GM19023 (cell line): Measurements from ENCODE around the gene PRSS36.
"Not testable (repeated sequence)": the region's sequence is repeated elsewhere in the genome, so short reads cannot be mapped to it uniquely, and the experiment has no call there.

Experiments
- ATAC-seq: cut with Tn5 transposase; IDR thresholded peaks from one replicate; pipeline ENCODE4 v1.9.1; 2021; ENCODE audit warnings: mild to moderate bottlenecking, moderate library complexity; ENCODE audit not compliant: unreplicated experiment

The PRSS36 gene

DNA sequence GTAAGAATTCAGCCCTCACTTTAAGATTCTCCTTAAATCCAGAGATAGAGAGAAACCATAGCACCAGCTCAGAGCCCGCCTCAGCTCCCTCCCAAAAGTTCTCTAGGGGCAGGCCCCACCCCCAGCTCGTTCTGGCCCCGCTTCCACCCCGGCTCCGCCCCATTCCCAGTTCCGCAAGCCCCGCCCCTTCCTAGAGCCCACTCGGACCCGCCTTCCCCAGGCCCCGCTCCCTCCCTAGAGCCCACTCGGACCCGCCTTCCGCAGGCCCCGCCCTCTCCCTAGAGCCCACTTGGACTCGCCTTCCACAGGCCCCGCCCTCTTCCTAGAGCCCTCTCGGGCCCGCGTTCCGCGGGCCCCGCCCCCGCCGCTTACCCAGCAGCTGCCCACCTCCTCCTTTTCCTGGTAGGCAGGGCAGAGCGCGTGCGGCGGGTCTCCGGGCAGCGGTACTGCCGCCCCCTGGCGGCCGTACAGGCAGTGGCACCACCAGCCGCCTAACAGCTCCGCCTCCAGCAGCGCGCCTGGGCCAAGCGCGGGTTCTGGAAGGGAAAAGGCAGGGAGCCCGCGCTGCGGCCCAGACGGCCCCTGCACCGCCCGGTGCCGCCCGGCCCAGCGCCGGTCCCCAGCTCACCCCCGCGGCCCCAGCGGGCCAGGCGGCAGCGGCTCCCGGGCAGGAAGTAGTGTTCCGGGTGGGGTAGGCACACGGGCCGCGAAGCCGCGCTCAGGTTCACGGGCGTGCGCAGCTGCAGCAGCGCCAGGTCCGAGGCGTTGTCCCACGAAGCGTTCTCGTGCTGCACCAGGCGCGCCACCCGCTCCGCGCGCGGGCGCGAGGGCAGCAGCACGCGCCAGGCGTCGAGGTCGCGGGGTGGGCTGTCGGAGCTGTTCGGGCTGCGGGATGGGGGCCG is 7.5 kb downstream of the PRSS36 start:
- ATAC-seq = peak; percentile 87

DNA sequence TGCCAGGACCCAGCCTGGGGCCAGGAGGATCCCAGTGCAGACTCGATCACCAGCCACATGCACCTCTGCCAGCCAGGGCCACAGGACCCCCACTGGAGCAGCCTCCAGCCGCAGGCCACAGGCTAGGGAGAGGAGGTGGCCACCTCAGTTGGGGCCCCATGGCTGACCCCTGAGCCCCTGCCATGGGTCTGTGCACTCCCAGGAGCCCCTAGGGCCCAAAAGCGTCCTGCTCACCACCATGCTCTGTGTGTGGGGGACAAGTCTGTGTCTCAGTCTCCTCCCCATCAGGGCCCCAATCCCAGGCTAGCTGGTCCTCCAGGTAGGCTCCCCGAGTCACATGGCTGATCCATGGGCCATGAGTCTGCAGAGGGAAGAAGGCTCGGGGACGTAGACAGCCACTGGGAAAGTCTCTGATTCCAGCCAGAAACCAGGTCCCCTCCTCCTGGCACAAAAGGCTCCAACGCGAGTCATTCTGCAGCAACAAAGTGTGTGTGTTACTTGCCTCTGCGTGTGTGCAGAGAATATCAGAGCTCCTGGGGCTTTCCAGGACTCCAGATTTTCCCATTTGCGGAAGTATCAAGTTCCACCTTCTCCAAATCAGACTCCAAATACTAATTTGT is 8.3 kb downstream of the PRSS36 start:
- ATAC-seq = peak; percentile 1

DNA sequence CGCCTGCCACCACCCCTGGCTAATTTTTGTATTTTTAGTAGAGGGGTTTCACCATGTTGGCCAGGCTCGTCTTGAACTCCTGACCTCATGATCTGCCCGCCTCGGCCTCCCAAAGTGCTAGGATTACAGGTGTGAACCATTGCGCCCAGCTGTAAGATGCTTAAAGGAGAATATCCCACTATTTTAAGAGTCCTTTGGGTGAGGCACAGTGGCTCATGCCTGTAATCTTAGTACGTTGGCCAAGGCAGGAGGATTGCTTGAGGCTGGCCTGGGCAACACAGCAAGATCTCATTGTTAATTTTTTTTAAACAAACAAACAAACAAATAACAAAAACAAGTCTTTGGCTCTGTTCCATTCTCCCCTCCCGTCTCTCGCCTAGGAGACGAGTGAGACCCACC is 8.8 kb downstream of the PRSS36 start:
- ATAC-seq = not testable (repeated sequence)

DNA sequence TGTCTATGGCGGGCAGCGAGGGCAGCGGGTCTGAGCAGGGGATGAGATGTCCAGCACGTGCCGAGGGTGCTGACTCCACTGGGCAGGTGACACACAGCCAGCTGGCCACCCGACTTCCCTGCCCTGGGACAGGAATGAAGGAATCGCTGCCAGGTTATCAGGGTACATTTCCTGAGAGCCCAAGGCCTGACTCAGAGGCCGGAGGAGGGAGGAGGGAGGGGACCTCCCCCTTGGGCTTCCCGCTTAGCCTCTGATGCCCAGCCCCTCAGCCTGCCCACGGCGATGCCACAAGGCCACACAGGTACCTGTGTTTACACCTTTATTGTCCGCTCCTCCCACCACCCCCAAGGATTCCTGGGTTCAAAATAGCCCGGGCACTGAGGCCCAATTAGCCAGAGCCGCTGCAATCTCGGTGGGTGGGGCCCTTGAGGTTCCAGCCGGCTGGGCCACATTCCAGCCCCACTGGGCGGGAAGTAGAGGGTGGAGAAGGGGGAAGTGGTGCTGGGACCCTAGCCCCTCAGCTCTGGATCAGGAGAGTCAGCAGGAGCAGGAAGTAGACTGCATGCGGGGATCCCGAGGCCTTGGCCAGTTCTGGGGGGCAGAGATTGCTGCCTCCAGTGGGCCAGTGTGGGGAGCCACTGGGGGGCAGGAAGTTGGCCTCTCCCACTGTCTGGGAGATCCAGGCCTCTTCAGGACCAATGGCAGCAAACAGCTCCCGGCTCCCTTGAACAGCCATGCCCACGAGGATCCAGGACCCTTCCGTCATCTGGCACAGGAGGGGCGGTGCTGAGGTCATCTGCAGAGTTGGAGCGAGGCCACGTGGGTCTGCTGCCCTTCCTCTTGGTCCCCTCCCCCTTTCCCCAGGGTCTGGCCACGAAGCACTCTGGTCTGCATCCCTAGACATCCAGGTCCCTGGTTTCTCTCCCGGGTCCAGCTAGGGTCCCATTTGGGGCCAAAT is 11.0 kb downstream of the PRSS36 start:
- no peak for ATAC-seq

DNA sequence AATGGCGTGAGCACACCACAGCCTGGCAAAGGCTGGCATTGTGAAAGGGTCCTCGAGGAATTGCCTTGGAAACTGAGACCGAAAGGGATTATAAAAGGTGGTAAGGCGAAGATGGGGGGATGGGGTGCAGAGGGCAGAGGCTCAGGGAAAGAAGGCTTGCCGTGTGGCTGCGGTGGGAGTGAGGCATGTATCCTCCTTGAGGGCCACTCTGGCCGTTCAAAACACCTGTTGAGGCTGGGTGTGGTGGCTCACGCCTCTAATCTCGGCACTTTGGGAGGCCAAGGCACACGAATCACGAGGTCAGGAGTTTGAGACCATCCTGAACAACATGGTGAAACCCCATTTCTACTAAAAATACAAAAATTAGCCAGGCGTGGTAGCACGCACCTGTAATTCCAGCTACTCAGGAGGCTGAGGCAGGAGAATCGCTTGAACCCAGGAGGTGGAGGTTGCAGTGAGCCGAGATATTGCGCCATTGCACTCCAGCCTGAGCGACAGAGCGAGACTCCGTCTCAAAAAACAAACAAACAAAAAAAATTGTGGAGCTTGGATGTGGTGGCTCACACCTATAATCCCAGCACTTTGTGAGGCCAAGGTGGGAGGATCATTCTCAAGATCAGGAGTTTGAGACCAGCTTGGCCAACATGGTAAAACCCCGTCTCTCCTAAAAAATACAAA is 12.9 kb downstream of the PRSS36 start:
- not testable (repeated sequence) for ATAC-seq

DNA sequence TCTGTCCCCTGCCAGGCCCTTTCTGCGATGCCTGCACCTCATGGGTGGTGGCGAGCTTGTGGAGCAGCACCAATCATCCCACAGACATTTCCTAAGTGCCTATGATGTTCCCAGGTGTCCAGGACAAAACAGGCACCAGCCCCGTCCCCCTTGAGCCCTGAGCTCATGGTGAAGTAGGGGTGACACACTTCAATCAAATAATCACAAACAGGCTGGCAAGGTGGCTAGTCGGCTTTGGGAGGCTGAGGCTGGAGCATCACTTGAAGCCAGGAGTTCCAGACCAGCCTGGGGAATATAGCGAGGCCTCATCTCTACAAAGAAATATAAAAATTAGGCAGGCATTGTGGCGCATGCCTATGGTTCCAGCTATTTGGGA is 13.6 kb downstream of the PRSS36 start:
- ATAC-seq = no peak

DNA sequence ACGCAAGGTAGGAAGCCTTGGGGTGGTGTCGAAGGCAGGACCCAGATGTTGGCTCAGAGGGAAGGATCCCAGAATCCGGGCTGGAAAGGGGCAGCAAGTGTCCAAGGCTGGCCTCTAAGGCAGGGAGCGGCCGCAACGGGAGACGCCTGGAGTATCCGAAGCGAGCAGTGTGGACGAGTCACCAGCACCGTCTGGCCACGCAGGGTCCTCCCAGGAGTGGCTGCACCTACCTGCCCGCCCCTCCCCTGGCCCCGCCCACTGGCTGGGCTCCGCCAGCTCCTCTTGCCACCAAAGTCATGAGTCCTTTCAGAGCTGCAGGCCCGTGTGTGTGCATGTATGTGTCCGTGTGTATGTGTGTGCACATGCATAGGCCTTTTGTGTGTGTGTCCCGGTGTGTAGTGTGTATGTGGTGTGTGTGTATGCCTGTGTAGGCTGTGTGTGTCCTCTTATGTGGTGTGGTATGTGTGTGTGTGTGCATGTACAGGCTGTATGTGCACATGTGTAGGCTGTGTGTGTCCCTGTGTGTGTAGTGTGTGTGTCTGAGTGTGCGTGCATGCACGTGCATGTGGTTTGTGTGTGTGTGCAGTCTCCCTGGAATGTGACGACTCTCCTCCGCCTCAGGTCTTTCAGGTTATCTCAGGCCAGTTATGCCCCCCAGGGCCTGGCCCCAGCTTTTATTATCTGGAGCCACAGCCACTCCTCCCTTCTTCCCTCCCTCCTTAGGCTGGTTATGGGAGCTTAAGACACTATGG is 14.2 kb downstream of the PRSS36 start, which contains the start of gene PRSS8:
Gene PRSS8, minus strand, starts transcription at position 193 of the 752 bp plus-strand sequence. CDS start 229 bp downstream, outside the sequence.
- no peak for ATAC-seq

DNA sequence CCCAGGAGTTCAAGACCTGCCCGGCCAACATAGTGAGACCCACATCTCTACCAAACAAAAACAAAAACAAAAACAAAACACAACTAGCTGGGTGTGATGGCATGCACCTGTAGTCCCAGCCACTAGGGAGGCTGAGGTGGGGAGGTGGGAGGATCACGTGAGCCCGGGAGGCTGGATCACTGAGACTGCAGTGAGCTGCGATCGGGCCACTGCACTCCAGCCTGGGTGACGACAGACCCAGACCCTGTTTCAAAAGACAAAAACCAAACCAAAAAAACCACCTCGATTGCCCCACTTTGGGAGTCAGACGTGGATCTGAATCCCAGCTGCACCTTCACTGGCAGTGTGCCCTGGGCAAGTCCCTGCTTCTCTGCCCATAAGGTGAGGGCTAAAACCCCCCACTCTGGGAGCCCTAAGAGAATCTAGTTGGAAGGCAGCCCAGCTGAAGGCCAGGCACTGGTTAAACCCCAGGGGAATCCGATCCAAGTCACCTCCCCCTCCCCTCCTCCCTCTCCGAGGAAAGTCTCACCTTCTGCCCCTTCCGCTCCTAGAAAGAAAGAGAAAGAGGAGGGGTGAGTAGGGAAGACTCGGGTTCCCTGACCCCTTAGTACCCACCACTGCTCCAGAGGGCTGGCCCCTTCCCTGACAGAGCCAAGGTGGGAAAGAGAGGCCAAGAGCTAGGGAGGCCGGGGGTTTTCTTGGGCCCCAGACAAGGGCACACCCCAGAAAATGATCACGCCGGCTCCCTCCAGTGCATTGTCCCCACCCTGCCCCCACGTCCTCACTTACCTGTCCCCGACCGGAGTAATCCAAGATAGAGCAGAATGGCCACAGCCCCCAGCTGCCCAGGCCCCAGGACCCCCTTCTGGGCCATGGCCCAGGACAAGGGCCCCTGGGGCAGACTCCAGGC is 15.0 kb downstream of the PRSS36 start:
- ATAC-seq = no peak

DNA sequence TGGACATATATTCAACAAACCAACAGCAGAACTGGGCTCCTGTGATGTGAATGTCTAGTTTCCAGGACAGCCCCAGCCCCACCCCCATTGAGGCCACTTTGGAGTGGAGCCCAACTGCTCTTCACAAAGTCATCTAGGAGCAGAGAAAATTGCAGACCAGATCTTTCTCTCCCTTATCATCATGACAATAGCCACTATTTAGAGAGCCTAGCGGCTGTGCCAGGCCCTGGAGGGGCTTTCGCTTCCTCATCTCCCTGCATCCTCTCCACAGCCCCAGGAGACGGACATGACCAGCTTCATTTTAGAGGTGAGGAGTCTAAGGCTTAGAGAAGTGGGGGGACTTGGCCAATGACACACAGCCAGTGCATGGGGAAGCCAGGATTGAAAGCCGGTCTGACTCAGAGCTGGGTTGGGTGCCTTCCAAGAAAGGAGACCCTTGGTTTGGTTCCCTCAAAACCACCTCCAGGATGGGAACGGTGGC is 15.7 kb downstream of the PRSS36 start:
- ATAC-seq = no peak

DNA sequence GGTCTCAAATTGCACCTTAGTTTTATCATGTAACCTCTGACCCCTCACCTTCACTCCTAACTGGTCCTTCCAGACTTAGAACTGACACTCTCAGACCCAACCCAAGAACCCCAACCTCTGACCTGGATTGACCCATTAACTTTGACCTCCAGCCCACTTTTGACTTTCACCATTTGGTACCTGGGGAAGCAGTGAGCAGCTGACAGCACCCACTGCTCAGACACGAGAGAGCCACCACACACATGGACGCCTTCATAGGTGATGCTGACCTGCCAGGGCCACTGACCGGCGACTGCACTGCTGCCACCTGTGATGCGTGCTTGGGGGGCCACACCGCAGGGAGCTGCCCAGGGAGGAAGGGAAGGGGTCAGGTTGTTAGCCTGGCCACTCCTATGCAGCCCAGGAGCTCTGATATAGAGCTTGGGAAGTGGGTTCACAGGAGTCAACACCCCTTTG is 16.8 kb downstream of the PRSS36 start:
- ATAC-seq = no peak

DNA sequence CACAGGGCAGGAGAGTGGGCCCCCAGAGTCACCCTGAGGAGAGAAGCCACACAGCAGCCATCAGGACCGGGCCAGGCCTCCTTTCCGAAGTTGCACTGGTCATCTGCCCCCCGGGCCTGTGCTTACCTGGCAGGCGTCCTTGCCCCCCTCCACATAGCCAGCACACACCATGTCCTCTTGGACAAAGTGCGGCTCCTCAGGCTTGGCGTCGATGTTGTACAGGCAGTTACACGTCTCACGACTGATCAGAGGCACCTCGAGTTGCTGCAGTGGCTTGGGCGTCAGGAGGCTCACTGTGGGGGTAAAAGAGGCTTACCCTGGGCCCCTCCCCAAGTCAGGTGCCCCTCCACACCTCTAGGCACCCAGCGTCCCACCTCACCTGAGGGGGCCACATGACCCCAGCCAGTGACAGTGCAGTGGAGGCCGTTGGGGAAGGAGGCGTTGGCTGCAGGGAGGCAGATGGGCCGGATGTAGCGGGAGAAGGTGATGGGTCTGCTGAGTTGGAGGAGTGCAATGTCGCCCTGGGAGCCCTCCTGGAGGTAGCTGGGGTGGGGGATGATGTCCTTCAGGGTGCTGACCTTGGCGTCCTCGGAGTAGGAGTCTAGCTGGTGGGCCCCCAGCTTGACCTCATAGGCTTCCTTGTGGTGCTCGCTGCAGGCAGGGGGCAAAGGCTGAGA is 17.4 kb downstream of the PRSS36 start:
- ATAC-seq = no peak

DNA sequence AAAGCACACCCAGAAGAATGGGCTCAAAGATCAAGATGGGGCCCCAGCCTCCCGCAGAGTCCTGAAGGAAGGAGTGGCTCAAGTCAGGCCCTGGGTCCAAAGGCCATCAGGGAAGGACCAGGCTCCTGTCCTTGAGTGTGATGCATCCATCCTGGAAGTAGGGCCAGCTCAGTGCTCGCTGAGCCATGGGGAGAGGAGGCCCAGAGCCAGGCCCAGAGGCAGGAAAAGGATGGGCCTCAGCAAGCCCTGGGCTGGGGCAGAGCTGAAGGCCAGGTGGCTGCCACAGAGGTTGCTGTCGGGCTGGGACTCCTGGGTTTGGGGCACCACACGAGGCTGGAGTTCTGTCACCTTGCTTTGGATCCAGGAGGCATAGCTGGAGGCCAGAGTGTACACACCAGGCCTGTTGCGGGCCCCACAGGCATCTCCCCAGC is 18.0 kb downstream of the PRSS36 start:
- no peak for ATAC-seq

DNA sequence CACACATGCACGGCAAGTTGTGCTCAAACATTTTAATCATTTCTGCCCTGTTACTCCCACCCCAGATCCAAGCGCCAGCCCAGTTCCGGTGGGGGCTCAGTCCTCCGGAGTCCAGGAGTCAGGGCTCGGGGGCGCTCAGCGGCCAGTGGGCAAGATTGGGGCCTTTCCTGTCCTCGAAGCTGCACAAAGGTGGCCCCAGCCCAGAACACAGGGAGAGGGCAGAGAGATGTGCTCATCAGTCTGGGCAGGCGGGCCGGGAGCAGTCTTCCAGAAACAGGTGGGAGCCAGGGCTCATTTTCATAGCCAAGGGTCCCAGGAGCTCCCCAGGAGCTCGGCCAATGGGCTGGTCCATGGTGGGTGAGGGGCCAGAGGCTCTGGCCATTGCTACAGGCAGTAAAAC is 18.4 kb downstream of the PRSS36 start:
- no peak for ATAC-seq

DNA sequence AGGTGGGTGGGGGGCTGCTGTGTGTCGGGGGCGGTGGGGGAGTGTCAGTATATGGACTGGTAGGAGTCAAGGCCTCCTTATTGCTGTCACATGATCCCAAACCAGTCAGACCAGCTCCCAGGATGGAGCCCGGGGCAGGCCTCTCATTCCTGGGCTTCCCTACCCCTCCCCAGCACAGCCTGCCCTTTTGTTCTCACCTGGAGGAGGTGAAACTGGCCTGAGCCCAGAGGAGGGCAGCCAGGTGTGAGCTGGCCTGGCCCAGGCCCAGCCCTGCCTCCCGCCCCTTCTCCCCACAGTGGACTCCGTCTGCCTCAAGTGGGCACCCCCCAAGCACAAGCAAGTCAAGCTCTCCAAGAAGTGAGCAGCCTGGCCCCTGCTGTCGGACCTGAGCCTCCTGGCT is 19.0 kb downstream of the PRSS36 start:
- no peak for ATAC-seq

DNA sequence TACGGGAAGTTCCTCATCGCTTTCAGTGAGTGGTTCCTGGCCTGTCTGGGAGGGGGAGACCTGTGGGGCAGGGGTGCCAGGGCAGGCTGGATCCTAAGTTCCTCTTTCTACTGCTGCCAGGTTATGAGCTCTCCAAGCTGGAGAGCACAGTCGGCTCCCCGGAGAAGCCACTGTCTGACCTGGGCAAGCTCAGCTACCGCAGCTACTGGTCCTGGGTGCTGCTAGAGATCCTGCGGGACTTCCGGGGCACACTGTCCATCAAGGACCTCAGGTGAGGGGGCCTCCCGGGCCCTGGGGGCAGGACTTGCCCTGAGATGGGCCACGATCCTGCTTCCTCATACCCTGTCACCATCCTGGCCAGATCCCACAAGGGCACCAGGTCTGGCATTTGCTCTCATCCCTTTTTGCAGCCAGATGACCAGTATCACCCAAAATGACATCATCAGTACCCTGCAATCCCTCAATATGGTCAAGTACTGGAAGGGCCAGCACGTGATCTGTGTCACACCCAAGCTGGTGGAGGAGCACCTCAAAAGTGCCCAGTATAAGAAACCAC is 19.5 kb downstream of the PRSS36 start:
- no peak for ATAC-seq

DNA sequence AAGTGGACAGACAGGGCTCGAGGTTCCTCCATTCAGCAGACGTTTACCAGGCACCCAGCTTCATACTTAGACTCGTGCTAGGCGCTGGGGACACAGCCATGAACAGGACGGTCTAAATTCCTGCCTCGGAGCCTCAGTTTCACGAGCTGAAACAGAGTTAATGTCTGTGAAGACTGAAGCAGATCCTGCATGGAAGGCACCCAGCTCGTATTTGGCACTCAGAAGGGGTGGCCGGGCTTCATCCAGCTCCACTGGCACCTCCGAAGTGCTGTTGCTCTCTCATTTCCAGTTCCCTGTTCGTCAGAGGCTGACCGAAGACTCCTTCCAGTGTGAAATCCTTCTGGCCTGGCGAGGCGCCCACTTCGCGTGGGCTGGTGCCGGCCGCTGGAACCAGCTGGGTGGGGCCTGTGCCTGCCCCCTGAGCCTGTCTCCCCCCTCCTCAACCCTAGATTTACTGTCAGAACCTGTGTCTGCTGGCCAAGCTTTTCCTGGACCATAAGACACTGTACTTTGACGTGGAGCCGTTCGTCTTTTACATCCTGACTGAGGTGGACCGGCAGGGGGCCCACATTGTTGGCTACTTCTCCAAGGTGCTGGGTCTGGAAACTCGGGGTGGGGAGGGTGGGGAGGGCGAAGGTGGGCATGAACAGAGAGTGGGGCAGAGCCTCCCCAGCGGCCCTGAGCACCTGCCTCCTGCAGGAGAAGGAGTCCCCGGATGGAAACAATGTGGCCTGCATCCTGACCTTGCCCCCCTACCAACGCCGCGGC is 20.1 kb downstream of the PRSS36 start:
- ATAC-seq = no peak
